Mesothelial cell of epicardium (in vitro differentiated cells): ENCODE results near the gene RBFOX1. TPM values are rescaled to one million over a fixed set of nuclear protein-coding genes. Genes with fewer than 3 reads are reported as not detected.

Experiments used
- DNase-seq, 2 experiments: peaks; one replicate each; pipeline ENCODE4 v3.0.0; 2021; ENCODE audit warnings: low spot score in 2 of 2; ENCODE audit not compliant: unreplicated experiment in 2 of 2
- H3K27ac Mint-ChIP-seq: 2 replicates; pipeline ENCODE4 v1.8.0; 2021; ENCODE audit warnings: mixed read lengths
- H3K27me3 Mint-ChIP-seq: 2 replicates; pipeline ENCODE4 v1.8.0; 2021; ENCODE audit warnings: low read depth, mixed read lengths
- H3K36me3 Mint-ChIP-seq: 2 replicates; pipeline ENCODE4 v1.8.0; 2021; ENCODE audit warnings: mixed read lengths
- H3K4me1 Mint-ChIP-seq: 2 replicates; pipeline ENCODE4 v1.8.0; 2021; ENCODE audit warnings: mixed read lengths
- H3K4me3 Mint-ChIP-seq: 2 replicates; pipeline ENCODE4 v1.8.0; 2021; ENCODE audit warnings: mild to moderate bottlenecking, moderate library complexity, mixed read lengths
- H3K9me3 Mint-ChIP-seq: 2 replicates; pipeline ENCODE4 v1.8.0; 2021; ENCODE audit warnings: mixed read lengths
- CTCF ChIP-seq: fragments of 200-600 bp; sonication (generic); IDR thresholded peaks from one replicate; pipeline ENCODE4 v1.5.0; 2021; ENCODE audit warnings: antibody characterized with exemption; ENCODE audit not compliant: unreplicated experiment
- total RNA-seq: library from RNA; stranded (reverse); gene quantifications from 3 replicates; pipeline ENCODE4 v1.2.1, GENCODE V29; 2021

The RBFOX1 gene
- total RNA-seq, 1 donor from 2014 or later: 0.67 TPM

- H3K4me1 Mint-ChIP-seq: no peaks in the 10 kb centered on the region
Measured at GRCh38 chr16:7577588-7577987, 244.9 kb downstream of the RBFOX1 start.

GRCh38 chr16:7579454-7579853 is 246.8 kb downstream of the RBFOX1 start:
- H3K27me3 Mint-ChIP-seq: peaks cover 7% of the 10 kb centered on the region
- TF ChIP-seq CTCF: no peak
- H3K4me1 Mint-ChIP-seq: no peaks in the 10 kb centered on the region
- DNase-seq: no peak
- no peaks in the 10 kb centered on the region for H3K9me3 Mint-ChIP-seq
- H3K4me3 Mint-ChIP-seq: no peak overlapping the region
- H3K36me3 Mint-ChIP-seq: no peaks in the 10 kb centered on the region
- no peak overlapping the region for H3K27ac Mint-ChIP-seq

More at GRCh38 chr16:7577588-7577987, 244.9 kb downstream of the RBFOX1 start:
- no peak overlapping the region for H3K4me3 Mint-ChIP-seq
- no peak for TF ChIP-seq CTCF
- peaks cover 3% of the 10 kb centered on the region for H3K9me3 Mint-ChIP-seq
- H3K27me3 Mint-ChIP-seq: peaks cover 4% of the 10 kb centered on the region
- no peak for DNase-seq
- H3K36me3 Mint-ChIP-seq: no peaks in the 10 kb centered on the region
- H3K27ac Mint-ChIP-seq: no peak overlapping the region

- Mint-ChIP-seq H3K27me3 (peaks cover 7% of the 10 kb centered on the region), H3K4me3 (no peak overlapping the region), H3K4me1 (no peaks in the 10 kb centered on the region), H3K9me3 (no peaks in the 10 kb centered on the region), H3K27ac (no peak overlapping the region), H3K36me3 (no peaks in the 10 kb centered on the region)
- DNase-seq: no peak
- TF ChIP-seq CTCF: no peak
Measured at GRCh38 chr16:7581175-7581574, 248.5 kb downstream of the RBFOX1 start.

GRCh38 chr16:7583396-7583795 is 250.8 kb downstream of the RBFOX1 start:
- no peaks in the 10 kb centered on the region for H3K36me3 Mint-ChIP-seq
- TF ChIP-seq CTCF: no peak
- no peaks in the 10 kb centered on the region for H3K9me3 Mint-ChIP-seq
- H3K27ac Mint-ChIP-seq: no peak overlapping the region
- DNase-seq: no peak
- no peak overlapping the region for H3K4me3 Mint-ChIP-seq
- H3K27me3 Mint-ChIP-seq: peaks cover 9% of the 10 kb centered on the region
- H3K4me1 Mint-ChIP-seq: no peaks in the 10 kb centered on the region

GRCh38 chr16:7584561-7584960 is 251.9 kb downstream of the RBFOX1 start:
- TF ChIP-seq CTCF: no peak
- DNase-seq: no peak
- peaks cover 6% of the 10 kb centered on the region for H3K27me3 Mint-ChIP-seq
- H3K36me3 Mint-ChIP-seq: no peaks in the 10 kb centered on the region
- H3K9me3 Mint-ChIP-seq: no peaks in the 10 kb centered on the region
- no peak overlapping the region for H3K27ac Mint-ChIP-seq
- H3K4me1 Mint-ChIP-seq: no peaks in the 10 kb centered on the region
- no peak overlapping the region for H3K4me3 Mint-ChIP-seq

- no peak for DNase-seq
- Mint-ChIP-seq H3K4me1 (no peaks in the 10 kb centered on the region), H3K9me3 (no peaks in the 10 kb centered on the region), H3K27ac (no peak overlapping the region), H3K36me3 (no peaks in the 10 kb centered on the region), H3K27me3 (peaks cover 5% of the 10 kb centered on the region), H3K4me3 (no peak overlapping the region)
- no peak for TF ChIP-seq CTCF
Measured at GRCh38 chr16:7585705-7586104, 253.1 kb downstream of the RBFOX1 start.
